GM15510 (cell line): ENCODE data around the gene MKRN1.

Experiments used
- POLR2A ChIP-seq: IDR thresholded peaks from 3 replicates; pipeline ENCODE4 v1.6.1; 2011; ENCODE audit warnings: borderline replicate concordance; ENCODE audit not compliant: insufficient read length; ENCODE audit errors: extremely low read depth

Gene MKRN1

DNA sequence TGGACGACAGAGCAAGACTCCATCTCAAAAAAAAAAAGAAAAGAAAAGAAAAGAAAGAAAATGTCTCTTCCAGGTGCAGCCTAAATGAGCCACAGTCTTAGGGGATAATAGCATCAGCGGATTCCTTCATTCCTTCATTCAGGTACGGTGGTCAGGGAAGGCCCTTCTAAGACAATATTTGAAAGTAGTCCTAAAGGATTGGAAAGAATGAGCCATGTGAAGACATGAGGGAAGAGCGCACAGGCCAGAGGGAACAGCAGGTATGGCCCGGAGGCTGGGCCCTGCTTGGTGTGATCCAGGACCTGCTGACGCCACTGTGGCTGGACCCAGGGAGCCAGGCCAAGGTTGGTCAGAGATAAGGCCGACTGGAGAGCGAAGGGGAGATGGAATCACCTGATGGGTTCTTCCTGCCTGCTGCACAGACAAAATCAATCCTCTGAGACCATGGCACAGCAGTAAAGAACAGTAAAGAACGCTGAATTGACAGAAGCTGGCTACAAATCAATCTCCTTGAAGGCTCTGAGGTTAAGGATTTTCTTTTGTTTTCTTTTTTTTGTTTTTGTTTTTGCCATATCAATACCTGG, 16.3 kb upstream of the MKRN1 start:
- no peak for TF ChIP-seq POLR2A

DNA sequence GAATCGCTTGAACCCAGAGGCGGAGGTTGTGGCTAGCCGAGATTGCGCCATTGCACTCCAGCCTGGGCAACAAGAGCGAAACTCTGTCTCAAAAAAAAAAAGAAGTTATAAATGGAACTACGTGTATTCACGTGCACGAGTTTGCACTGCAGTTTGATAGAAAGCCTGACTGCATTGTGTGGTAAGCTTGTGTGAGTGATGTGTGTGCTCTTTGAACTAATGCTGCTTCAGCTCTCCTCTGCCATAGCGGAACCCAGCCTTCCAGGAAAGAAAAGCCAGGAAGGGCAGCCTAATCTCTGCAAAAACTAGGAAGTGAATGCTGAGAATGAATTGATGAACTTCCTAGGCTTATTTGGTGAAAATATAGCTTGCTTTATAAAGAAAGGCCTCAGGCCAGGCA, 15.6 kb upstream of the MKRN1 start:
- no peak for TF ChIP-seq POLR2A

DNA sequence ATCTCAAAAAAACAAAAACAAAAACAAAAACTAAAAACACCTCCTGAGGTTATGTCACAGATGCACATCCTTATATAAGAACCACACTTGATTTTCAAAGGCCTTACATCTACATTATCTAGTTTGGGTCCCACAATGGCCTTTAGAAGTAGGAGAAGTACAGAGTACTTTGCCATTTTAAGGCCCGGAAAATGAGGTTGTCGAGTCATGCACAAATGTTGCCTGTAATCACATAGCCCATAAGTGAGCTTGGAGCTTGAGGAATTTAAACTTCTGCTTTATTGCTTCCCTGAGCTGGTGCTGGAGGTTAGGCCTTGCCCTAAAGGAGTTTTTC, 9.7 kb upstream of the MKRN1 start:
- TF ChIP-seq POLR2A, result no peak

DNA sequence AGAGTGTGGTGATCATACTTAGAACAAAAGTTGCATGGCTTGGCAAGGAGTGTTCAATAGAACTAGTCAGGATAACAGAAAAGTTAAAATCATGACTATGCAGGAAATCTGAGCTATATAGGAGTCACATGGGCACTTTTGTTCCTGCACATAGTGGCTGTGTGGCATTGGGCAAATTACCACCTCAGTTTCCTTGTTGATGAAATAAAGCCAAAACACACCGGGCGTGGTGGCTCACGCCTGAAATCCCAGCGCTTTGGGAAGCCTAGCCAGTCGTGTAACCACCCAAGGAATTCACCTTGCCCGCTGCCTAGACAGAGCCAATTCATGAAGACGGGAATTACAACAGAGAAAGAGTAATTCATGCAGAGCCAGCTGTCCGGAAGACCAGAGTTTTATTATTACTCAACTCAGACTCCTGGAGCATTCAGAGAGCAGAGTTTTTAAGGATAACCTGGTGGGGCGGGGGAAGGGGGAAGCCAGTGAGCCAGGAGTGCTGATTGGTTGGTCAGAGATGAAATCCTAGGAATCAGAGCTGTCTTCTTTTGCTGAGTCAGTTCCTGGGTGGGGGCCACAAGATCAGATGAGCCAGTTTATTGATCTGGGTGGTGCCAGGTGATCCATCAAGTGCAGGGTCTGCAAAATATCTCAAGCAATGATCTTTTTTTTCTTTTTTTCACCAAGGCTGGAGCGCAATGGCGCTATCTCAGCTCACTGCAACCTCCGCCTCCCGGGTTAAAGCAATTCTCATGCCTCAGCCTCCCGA, 6.4 kb upstream of the MKRN1 start:
- TF ChIP-seq POLR2A, result no peak

DNA sequence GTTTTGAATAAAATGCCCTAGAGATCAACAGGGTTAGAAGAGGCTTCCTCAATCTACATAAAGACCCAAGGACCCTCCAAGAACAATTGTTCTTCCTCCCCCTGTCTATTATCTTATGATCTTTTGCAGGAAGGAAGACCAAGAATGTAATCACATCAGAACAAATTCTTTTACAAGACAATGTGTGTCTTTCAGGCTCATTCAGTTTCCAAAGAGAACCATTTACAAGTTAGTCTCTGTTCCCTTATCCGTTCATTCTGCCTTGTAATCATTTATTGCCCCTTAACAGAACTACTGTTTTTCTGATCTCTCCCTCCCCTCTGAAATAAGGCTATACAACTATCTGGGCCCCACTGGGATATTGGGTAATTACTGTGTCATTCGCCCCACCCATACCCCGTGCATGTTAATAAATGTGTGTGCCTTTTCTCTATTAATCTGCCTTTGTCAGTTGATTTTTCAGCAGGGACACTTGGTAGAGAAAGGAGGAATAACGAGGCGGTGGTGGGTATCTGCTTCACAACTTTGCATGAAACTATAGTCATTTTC, 5.7 kb upstream of the MKRN1 start:
- no peak for TF ChIP-seq POLR2A

DNA sequence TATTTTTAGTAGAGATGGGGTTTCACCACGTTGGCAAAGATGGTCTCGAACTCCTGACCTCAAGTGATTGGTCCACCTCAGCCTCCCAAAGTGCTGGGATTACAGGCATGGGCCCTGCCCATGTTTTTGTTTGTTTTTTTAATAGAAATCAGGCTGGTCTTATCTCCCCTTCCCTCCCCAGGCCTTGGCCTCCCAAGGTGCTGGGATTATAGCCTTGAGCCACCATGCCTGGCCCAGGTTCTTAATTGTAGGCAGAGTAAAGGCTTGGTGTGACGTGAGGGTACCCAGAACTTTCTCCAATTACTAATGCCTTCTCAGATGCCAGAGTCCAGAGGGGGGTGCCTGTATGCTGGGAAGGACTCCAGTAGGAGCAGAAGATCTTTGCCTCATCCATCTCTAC, 5.2 kb upstream of the MKRN1 start:
- TF ChIP-seq POLR2A, result no peak

DNA sequence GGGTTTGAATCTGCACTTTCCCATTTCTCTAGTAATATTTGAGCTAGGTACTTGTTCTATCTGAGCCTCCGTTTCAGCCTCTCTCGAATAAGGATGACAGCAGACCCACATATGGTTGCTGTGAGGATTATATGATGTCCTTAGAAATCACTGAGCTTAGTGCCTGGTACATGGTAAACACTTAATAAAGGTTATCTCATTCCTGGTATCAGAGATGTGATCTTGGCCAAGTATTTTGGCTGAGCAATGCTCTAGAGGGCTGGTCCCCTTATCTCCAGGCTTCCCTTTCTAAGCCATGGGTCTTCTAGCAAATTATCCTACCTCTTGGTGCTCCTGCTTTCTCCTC, 407 bp upstream of the MKRN1 start:
- TF ChIP-seq POLR2A, result no peak

DNA sequence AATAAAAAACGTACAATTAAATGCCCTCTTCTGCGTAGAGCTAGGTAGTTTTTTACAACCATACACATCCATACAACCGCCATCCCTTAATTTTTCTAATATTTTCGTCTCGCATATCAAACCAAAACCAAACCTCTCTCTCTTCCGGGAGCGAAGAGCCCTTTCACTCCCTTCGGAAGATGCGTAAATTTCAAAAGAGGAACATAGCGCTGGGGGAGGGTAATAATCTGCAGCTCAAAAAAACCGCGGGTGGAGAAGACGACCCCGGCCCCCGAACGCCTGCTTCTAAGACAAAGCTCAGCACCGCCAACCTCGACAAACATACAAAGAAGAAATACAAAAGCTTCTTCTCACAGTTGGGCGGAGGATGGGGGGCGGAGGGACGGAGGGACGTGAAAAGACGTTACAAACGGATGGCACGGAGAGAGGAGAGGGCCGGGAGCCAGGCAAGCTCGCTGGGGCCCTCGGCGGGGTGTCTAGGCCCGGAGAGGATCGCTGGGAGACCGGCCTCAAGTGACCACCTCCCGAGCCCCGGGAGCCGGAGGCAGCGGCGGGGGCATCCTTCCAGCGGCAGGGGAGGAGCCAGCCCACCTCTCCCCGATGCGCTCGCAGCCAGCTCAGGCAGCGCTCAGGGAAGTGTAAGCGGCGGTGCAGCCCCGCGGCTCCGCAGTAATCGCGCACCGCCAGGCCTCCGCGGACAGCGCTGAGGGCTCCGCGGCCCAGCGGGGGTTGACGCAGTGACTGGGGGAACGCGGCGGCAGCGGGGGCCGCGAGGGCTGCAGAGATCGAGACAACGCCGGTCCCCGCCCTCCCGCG, 851 bp downstream of the MKRN1 start:
- TF ChIP-seq POLR2A, result no peak

DNA sequence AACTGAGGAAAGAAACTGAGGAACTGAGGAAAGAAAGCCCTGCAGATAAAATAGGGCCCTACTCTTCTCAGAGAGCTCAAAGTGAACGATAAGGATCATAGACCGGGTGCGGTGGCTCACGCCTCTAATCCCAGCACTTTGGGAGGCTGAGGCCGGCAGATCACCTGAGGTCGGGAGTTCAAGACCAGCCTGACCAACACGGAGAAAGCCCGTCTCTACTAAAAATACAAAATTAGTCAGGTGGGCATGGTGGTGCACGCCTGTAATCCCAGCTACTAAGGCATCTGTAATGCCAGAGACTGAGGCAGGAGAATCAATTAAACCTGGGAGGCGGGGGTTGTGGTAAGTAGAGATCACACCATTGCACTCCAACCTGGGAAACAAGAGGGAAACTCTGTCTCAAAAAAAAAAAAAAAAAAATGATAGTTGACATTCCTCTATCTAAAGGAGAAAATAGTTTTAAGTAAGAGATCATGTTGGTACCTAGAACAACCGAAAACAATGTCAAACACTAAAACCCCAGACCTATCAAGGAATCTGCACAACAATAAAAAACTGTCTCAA, 2.5 kb downstream of the MKRN1 start:
- no peak for TF ChIP-seq POLR2A

DNA sequence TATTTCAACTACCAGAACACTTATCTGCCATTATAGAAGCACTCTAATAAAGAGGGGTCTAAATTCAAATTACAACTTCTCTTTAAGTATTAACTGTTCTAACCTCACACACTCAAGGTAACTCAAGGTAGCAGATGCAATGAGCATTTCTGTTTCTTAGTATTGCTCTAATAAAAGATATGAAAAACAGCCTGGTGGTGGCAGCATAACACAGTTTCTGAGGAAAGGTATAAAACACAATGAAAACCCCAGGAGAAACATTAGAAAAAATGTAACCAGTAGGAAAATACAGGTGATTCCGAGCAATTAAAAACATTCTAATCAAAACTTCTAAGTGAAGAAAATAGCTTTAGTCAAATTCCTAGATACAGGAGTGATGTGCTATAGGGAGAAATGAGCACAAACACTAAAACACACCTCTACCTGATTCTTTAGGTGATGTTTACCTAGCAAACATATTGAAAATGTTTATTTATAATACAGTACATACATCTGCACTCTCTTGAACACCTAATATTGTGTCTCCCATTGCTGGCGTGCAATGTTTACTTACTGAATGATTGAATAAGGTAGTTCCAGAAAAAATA, 3.5 kb downstream of the MKRN1 start:
- no peak for TF ChIP-seq POLR2A

DNA sequence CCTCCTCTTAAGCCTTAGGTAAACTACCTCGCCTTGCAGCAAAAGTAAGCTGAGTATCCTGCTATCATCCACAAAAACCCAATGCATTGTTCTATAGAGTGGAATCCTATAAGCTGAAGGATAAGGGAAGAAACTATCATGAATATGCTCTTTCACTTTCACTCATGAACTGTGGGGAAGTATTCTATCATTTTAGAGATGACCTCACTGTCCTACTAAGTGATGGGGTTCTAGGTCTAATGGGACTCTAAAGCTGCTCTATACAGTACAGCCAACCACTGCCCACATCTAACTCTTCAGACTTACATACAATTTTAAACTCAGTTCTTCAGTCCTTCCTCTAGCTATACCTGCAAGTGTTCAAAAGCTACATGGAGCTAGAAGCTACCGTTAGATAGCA, 16.2 kb downstream of the MKRN1 start:
- no peak for TF ChIP-seq POLR2A

DNA sequence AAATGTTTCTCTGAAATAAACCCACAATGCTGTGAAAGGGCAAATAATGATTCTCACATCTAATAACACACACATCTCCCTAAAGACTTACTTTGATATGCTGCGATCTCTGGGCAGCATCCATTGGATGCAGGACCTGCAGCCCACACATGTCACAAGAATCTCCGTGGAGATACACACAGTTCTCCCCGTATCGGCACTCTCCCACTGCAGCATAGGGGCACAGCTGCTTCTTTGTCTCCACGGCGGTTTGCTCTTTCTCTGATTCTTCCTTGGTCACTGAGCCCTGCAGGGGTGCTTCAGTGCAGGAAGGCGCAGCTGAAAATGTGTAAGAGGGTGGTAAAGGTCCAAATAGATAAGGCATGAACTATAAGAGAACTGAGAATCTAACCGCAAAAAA, 20.4 kb downstream of the MKRN1 start:
- TF ChIP-seq POLR2A, result no peak

DNA sequence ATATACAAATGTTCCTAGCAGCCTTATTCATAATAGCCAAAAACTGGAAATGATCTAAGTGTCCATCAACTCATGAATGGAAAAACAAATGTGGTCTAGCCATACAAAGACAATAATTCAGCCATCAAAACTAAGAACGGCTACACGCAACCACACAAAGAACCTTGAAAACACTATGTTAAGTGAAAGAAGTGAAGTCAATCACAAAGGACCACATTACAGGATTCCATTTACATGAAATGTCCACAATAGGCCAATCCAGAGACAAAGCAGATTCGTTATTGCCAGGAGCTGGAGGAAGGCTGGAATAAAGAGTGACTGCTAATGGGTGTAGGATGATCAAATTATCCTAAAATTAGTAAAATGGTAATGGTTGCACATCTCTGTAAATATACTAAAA, 21.1 kb downstream of the MKRN1 start:
- no peak for TF ChIP-seq POLR2A

DNA sequence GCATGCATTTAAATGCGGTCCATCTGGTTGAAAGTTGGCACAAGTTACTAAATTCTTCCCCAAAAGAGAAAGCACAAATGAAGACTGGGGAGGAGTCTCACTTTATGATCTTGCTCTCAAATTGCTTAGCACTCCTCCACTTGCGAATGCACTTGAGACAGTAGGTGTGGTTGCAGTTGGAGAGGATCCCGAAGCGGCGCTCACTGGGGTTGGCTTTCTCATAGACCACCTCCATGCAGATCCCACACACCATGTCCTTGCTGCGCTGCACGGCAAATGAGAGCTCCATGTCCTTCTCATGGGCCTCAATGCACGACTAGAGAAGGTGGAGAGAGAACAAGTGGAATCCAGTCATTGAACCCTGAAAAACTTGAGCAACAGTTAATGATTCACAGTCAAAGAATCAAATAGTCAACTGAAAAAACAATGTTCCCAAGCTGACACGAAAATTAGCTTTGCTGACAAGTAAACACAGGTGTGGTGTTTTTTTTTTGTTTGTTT, 22.7 kb downstream of the MKRN1 start:
- TF ChIP-seq POLR2A, result no peak

DNA sequence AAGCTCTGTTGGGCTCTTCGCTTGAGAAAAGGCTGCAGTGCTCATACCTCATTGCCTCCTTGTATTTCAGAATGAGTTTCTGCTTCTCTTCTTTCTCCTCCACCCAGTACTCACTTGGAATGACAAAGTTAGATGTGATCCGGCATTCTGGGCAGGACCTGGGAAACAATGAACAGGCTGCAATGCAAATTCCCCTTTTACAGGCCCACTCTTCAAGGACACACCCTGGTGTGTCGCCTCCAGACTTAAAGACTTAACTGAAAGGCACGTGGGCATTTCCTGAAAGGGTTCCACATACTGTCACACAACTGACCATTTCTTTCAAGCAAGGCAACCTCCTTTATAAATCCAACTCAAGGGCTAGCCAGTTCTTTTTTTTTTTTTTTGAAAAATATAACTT, 23.6 kb downstream of the MKRN1 start:
- TF ChIP-seq POLR2A, result no peak

DNA sequence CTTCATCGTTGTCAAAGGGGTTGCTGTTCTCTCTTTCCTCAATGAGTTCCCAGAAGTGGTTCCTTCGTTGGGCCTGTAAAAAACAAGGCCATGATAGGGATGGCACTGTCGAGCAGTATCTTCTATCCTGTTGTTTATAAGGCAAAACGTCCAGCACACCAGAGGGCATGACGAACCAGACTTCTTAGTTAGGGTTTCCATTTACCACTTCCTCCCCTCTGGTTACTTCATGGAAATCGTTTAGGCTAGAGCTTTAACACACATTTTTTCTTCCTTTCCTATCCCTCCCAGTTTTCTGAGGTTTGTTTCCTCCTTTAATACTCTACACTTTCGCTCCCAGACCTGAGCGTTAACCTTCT, 24.7 kb downstream of the MKRN1 start:
- TF ChIP-seq POLR2A, result no peak

DNA sequence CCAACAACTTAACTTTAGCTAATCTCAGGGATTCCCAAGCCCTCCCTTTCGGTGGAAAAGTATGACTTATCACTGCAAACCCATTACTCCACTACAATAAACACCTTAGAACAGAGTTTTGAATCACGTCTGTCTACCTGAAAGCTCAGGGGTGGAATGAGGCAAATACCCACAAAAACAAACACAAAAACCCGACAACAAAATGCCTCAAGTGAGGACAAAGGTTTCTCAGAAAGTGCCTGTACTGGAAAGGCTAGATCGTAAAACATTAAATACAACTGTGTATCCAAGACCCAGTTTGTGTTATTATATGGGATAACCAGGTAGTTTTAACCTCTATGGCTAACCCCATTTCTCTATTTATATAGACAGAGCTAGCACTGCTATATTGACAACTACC, 26.0 kb downstream of the MKRN1 start:
- no peak for TF ChIP-seq POLR2A
